ENCODE measurements around the gene ATOH7.
A peak's percentile ranks its signal among the peaks of the same experiment; 100 is the strongest.

Gene ATOH7

DNA sequence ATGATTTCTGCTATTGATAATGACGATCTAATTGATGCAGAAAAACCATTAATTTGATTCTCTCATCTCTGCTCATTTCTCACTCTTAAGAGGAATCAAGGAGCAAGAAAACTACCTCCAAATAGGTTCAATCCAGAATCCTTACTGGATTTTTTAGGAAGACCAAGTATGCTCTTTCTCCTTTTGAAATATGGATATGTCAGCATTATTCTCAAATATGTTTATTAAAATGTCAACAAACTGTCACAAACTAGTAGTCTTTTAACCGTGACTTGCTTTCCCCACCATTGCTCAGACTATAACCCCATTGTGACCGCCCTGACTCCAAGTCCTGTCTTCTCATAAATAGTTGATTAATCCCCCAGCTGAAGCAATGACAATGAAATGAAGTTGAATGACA lies 1.1 kb upstream of the ATOH7 start:
- TF ChIP-seq, protein P1, sequence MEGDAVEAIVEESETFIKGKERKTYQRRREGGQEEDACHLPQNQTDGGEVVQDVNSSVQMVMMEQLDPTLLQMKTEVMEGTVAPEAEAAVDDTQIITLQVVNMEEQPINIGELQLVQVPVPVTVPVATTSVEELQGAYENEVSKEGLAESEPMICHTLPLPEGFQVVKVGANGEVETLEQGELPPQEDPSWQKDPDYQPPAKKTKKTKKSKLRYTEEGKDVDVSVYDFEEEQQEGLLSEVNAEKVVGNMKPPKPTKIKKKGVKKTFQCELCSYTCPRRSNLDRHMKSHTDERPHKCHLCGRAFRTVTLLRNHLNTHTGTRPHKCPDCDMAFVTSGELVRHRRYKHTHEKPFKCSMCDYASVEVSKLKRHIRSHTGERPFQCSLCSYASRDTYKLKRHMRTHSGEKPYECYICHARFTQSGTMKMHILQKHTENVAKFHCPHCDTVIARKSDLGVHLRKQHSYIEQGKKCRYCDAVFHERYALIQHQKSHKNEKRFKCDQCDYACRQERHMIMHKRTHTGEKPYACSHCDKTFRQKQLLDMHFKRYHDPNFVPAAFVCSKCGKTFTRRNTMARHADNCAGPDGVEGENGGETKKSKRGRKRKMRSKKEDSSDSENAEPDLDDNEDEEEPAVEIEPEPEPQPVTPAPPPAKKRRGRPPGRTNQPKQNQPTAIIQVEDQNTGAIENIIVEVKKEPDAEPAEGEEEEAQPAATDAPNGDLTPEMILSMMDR (IDR thresholded peaks at IDR 0.05; ENCODE audit: unreplicated experiment in 3 of 3), result no peak
- Mint-ChIP-seq H3K4me1 (peaks cover 6% of the 10 kb centered on the region), H3K9me3 (no peaks in the 10 kb centered on the region), H3K36me3 (ENCODE audit: low read depth) (no peaks in the 10 kb centered on the region), H3K4me3 (peak overlapping the region; percentile 29 to 38 (median 30)), H3K27ac (no peak overlapping the region), H3K27me3 (ENCODE audit: low read depth) (peaks cover 41% of the 10 kb centered on the region)

DNA sequence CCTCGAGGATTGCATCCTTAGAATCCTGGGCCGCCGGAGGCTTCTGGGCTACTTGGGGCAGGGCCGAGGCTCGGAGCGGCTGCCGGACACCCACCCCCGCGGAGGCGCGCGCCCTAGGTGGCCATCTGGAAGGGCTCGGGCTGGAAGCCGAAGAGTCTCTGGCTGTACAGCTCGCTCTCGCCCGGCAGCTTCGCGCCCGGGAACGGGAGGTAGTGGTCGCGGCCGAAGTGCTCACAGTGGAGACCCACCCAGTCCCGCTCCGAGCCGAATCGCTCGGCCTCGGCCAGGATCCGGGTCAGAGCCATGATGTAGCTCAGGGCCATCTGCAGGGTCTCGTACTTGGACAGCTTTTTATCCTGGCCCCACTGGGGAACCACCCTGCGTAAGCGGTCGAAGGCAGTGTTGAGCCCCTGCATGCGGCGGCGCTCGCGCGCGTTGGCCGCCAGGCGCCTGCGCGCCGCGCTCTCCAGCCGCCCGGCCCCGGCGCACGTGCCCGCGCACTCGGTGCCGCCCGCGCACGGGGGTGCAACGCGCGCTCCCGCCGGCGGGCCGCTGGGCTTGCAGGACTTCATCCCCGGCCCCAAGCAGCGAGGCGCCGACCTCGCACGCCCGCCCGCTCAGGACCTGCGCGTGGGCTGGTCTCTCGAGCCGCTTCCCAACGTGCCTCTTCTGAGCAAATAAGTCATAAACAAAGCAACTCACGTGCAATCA lies 652 bp downstream of the ATOH7 start:
- H3K36me3 Mint-ChIP-seq (ENCODE audit: low read depth), result no peaks in the 10 kb centered on the region
- peak overlapping the region; percentile 51 to 88 (median 61) for H3K27ac Mint-ChIP-seq
- peak overlapping the region; percentile 90 to 94 (median 94) for H3K4me3 Mint-ChIP-seq
- H3K27me3 Mint-ChIP-seq (ENCODE audit: low read depth), result peaks cover 41% of the 10 kb centered on the region
- H3K9me3 Mint-ChIP-seq, result no peaks in the 10 kb centered on the region
- peaks cover 6% of the 10 kb centered on the region for H3K4me1 Mint-ChIP-seq
- TF ChIP-seq, protein P1 (IDR thresholded peaks at IDR 0.05; ENCODE audit: unreplicated experiment in 3 of 3), result peak in 1 of 3 experiments; percentile 14

DNA sequence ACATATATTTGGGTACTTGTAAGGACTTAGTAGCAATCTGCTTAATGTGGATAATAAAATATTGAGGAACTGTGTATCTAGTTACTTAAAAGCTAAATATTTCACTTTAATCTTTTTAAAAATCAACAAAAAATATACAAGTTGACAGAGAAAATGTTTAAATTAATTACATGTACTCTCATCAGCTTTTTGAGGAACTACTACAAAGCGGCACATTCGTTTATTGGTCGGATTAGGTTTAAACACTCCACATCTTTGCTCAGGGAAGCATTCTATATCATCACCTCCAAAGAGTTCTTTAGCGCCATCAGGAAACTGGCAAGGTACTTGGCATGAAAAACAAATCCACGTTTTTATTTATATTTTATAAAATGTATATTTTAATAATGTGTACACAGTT lies 1.6 kb downstream of the ATOH7 start:
- Mint-ChIP-seq H3K4me3 (peak overlapping the region; percentile 90 to 94 (median 94)), H3K27me3 (ENCODE audit: low read depth) (peaks cover 35% of the 10 kb centered on the region), H3K9me3 (no peaks in the 10 kb centered on the region), H3K4me1 (peaks cover 6% of the 10 kb centered on the region), H3K27ac (peak overlapping the region in 2 of 3 experiments; percentile 51 to 88), H3K36me3 (ENCODE audit: low read depth) (no peaks in the 10 kb centered on the region)
- TF ChIP-seq, protein P1 (IDR thresholded peaks at IDR 0.05; ENCODE audit: unreplicated experiment in 3 of 3), result no peak

DNA sequence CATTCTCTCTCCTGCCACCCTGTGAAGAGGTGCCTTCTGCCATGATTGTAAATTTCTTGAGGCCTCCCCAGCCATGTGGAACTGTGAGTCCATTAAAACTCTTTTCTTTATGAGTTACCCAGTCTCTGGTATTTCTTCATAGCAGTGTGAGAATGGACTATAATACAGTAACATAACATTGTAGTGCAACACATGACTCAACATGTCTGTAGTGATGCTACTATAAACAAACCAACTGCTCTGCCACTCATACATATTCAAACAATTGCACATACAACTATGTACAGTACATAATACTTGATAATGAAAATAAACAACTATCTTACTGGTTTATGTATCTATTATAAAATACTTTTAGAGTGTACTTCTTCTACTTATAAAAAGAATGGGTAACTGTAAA lies 7.1 kb downstream of the ATOH7 start:
- Mint-ChIP-seq H3K27ac (no peak overlapping the region), H3K27me3 (ENCODE audit: low read depth) (peaks cover 9% of the 10 kb centered on the region), H3K4me1 (no peaks in the 10 kb centered on the region), H3K4me3 (no peak overlapping the region), H3K36me3 (ENCODE audit: low read depth) (no peaks in the 10 kb centered on the region), H3K9me3 (no peaks in the 10 kb centered on the region)
- TF ChIP-seq, protein P1 (IDR thresholded peaks at IDR 0.05; ENCODE audit: unreplicated experiment in 3 of 3), result no peak

DNA sequence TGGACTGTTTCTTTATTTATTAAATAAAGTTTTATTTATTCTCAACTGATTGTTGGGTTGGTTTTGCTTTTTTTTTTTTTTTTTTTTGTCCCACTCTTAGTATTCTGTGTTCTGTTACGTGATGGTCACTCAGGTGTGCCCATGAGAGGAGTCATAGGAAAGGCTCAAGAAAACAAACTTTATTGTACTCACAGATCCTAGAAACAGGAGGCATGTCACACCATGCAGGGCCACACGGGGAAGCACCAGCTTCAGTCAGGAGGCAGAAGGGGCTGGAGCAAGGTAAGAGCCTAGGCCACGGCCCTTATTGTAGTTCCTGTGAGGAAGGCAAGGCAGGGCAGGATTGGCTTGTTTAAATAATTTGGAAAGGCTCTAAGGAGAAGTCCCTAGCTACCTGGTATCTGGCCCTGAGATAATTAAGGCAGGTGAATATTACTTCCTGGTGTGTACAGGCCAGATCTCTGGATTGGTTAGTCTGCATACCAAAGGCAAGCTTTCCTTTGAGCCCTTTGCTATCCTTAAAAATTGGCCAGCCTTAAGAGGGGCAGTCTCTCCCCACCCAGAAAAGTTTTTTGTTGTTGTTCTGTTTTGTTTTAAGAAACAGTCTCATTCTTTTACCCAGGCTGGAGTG lies 8.3 kb downstream of the ATOH7 start:
- H3K9me3 Mint-ChIP-seq, result no peaks in the 10 kb centered on the region
- H3K4me1 Mint-ChIP-seq, result no peaks in the 10 kb centered on the region
- H3K4me3 Mint-ChIP-seq, result no peak overlapping the region
- H3K36me3 Mint-ChIP-seq (ENCODE audit: low read depth), result no peaks in the 10 kb centered on the region
- TF ChIP-seq, protein P1 (IDR thresholded peaks at IDR 0.05; ENCODE audit: unreplicated experiment in 3 of 3), result no peak
- H3K27ac Mint-ChIP-seq, result no peak overlapping the region
- H3K27me3 Mint-ChIP-seq (ENCODE audit: low read depth), result peaks cover 4% of the 10 kb centered on the region
